NCI-H1092 treated with DMSO at 0.1 percent for 48 hours (cell line): ENCODE data around the gene LYAR.
A peak's percentile ranks its signal among the peaks of the same experiment; 100 is the strongest.

Experiments used
- DNase-seq: peaks from one replicate; lab custom pipeline; 2025; lab: John Stamatoyannopoulos, UW

The LYAR gene

GRCh38 chr4:4289941-4290850 is at the start of gene LYAR, which contains the start of gene ZBTB49:
Gene LYAR (minus strand): TSS chr4:4290154. CDS start chr4:4283742, 6,412 bp downstream.
Gene ZBTB49 (plus strand): TSS chr4:4290251. CDS start chr4:4299946, 9,695 bp downstream.
- DNase-seq: peak; percentile 84

- DNase-seq: no peak
Observed at GRCh38 chr4:4339504-4340085, 49.6 kb upstream of the LYAR start.

- DNase-seq: peak; percentile 93
Observed at GRCh38 chr4:4338210-4339001, 48.5 kb upstream of the LYAR start.

- DNase-seq: peak; percentile 75
Observed at GRCh38 chr4:4334798-4335520, 45.0 kb upstream of the LYAR start.

- no peak for DNase-seq
Observed at GRCh38 chr4:4333265-4333706, 43.3 kb upstream of the LYAR start.

- no peak for DNase-seq
Observed at GRCh38 chr4:4332529-4332928, 42.6 kb upstream of the LYAR start.

- DNase-seq: no peak
Observed at GRCh38 chr4:4330794-4331193, 40.8 kb upstream of the LYAR start.

- no peak for DNase-seq
Observed at GRCh38 chr4:4329496-4329895, 39.5 kb upstream of the LYAR start.

- DNase-seq: no peak
Observed at GRCh38 chr4:4328840-4329239, 38.9 kb upstream of the LYAR start.

GRCh38 chr4:4328206-4328605 is 38.3 kb upstream of the LYAR start:
- no peak for DNase-seq

- no peak for DNase-seq
Observed at GRCh38 chr4:4327652-4328121, 37.7 kb upstream of the LYAR start.

GRCh38 chr4:4326166-4326565 is 36.2 kb upstream of the LYAR start:
- no peak for DNase-seq

GRCh38 chr4:4325321-4325720 is 35.4 kb upstream of the LYAR start:
- DNase-seq: no peak

GRCh38 chr4:4323705-4324534 is 34.0 kb upstream of the LYAR start:
- DNase-seq: no peak

GRCh38 chr4:4321951-4322688 is 32.2 kb upstream of the LYAR start:
- DNase-seq: no peak

- no peak for DNase-seq
Observed at GRCh38 chr4:4320951-4321714, 31.2 kb upstream of the LYAR start.

- no peak for DNase-seq
Observed at GRCh38 chr4:4320528-4320927, 30.6 kb upstream of the LYAR start.

- no peak for DNase-seq
Observed at GRCh38 chr4:4317496-4318232, 27.7 kb upstream of the LYAR start.

GRCh38 chr4:4316150-4316495 is 26.2 kb upstream of the LYAR start:
- no peak for DNase-seq
